ENCODE data around the gene EPB41L4B. TPM values are rescaled to one million over a fixed set of nuclear protein-coding genes. Genes with fewer than 3 reads are reported as not detected.

Gene EPB41L4B
- total RNA-seq, 4 donors from 2014 or later: 56.4 to 72.7 (median 71.0) TPM

DNA sequence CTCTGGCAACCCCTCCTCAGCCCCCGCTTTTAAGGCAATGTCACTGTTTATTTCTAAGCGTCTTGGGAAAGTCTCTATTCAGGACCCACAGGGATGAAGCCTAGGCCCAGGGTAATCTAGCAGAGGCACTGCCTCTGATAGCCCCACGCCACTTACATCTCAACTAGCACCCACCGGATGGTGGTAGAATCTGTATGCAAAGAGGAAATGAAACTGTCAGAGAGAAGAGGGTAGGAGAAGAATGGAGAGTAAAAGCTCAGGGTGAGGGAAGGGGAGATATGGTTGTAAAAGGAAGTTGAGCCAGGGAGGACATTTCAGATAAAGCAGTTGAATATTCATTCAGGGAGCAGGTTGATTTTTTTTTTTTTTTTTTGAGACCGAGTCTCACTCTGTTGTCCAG, 156.8 kb downstream of the EPB41L4B start:
- Histone ChIP-seq H3K4me1 (no peaks in the 10 kb centered on the region), H3K27ac (no peak overlapping the region), H3K27me3 (peaks cover 4% of the 10 kb centered on the region), H3K9me3 (no peaks in the 10 kb centered on the region), H3K36me3 (no peaks in the 10 kb centered on the region), H3K4me3 (replicated peaks in 1 of 3) (no peak overlapping the region)
- intact Hi-C loops (cut with DNase I): no loop called here
- TF ChIP-seq, protein P1, sequence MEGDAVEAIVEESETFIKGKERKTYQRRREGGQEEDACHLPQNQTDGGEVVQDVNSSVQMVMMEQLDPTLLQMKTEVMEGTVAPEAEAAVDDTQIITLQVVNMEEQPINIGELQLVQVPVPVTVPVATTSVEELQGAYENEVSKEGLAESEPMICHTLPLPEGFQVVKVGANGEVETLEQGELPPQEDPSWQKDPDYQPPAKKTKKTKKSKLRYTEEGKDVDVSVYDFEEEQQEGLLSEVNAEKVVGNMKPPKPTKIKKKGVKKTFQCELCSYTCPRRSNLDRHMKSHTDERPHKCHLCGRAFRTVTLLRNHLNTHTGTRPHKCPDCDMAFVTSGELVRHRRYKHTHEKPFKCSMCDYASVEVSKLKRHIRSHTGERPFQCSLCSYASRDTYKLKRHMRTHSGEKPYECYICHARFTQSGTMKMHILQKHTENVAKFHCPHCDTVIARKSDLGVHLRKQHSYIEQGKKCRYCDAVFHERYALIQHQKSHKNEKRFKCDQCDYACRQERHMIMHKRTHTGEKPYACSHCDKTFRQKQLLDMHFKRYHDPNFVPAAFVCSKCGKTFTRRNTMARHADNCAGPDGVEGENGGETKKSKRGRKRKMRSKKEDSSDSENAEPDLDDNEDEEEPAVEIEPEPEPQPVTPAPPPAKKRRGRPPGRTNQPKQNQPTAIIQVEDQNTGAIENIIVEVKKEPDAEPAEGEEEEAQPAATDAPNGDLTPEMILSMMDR (IDR thresholded peaks at IDR 0.05): no peak
- TF ChIP-seq POLR2A (IDR thresholded peaks at IDR 0.05): no peak
- no peak for DNase-seq
- 91 to 92% methylated on average over 5 of the region's 5 CpGs for WGBS, 2 donors

DNA sequence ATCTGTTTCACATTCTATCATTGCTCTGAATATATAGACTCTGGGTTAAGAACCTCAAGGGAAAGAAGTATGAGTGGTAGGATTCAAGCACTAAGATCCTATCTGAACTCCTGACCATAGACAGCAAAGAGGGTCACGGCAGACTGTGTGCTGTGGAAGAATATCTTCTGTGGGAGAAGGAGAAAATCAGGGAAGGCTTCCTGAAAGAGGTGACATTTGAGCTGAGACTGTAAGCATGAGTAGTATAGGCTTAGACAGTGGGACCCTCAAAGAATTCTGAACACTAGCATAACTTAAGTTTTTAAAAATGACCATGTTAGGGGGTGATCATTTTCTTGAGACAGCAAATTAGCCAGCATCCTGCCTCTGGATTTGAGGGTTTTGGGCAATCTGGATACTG, 157.7 kb downstream of the EPB41L4B start:
- no peaks in the 10 kb centered on the region for H3K36me3 ChIP-seq
- H3K9me3 ChIP-seq: no peaks in the 10 kb centered on the region
- no peak overlapping the region for H3K4me3 ChIP-seq (replicated peaks in 1 of 3)
- H3K4me1 ChIP-seq: no peaks in the 10 kb centered on the region
- TF ChIP-seq, protein P1 (IDR thresholded peaks at IDR 0.05): no peak
- TF ChIP-seq POLR2A (IDR thresholded peaks at IDR 0.05): no peak
- H3K27me3 ChIP-seq: peaks cover 4% of the 10 kb centered on the region
- no peak for DNase-seq
- intact Hi-C loops (cut with DNase I): no loop called here
- no peak overlapping the region for H3K27ac ChIP-seq
- WGBS, 2 donors: 98 to 100% methylated on average over 1 of the region's 1 CpG

DNA sequence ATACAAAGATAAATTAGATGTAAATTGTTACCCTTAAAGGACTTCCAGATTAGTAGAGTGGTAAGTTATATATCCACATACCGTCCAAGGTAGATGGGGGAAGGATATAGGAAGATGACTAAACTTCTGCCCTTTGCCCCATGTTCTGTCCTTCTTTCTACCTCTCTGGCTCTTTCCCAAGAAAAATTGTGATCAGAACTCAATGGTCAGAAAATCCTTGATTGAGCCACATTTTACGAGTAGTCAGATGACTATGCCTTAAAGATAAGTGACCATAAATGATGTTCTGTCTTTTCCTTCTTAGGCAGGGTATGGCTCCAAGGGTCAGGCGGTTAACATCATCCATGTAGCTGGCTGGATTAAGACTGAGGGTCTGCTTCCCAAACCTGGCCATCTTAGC, 158.2 kb downstream of the EPB41L4B start:
- intact Hi-C loops (cut with DNase I): no loop called here
- WGBS, 2 donors: 91 to 94% methylated on average over 3 of the region's 3 CpGs

DNA sequence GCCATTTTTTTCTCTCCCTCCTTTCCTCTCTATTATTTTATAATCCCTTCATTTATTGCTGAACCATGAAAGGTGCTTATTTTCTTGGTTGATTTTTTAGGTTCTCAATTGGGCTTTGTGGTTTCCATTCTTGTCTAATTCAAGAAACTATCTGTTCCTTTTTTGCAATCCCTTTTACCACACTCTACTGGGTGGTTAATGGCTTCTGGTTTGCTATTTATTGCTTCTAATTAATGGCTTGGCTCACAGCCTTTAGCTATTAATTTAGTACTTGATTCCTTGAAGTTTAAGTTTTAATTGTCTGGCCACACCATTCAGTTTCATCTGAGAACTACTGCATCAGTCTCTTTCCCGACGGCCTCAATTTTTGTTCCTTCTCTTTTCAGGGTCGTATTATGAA, 159.4 kb downstream of the EPB41L4B start:
- H3K27ac ChIP-seq: no peak overlapping the region
- H3K4me3 ChIP-seq (replicated peaks in 1 of 3): no peak overlapping the region
- WGBS, 2 donors: 95 to 97% methylated on average over 3 of the region's 3 CpGs
- H3K27me3 ChIP-seq: no peaks in the 10 kb centered on the region
- no peaks in the 10 kb centered on the region for H3K4me1 ChIP-seq
- DNase-seq: no peak
- no peaks in the 10 kb centered on the region for H3K36me3 ChIP-seq
- no peaks in the 10 kb centered on the region for H3K9me3 ChIP-seq
- intact Hi-C loops (cut with DNase I): no loop called here
- TF ChIP-seq, protein P1 (IDR thresholded peaks at IDR 0.05): no peak
- no peak for TF ChIP-seq POLR2A (IDR thresholded peaks at IDR 0.05)

More for the DNA sequence above, 158.2 kb downstream of the EPB41L4B start:
- no peaks in the 10 kb centered on the region for H3K9me3 ChIP-seq
- DNase-seq: no peak
- TF ChIP-seq, protein P1 (IDR thresholded peaks at IDR 0.05): no peak
- TF ChIP-seq POLR2A (IDR thresholded peaks at IDR 0.05): no peak
- H3K36me3 ChIP-seq: no peaks in the 10 kb centered on the region
- no peak overlapping the region for H3K4me3 ChIP-seq (replicated peaks in 1 of 3)
- no peaks in the 10 kb centered on the region for H3K4me1 ChIP-seq
- H3K27ac ChIP-seq: no peak overlapping the region
- H3K27me3 ChIP-seq: peaks cover 4% of the 10 kb centered on the region

DNA sequence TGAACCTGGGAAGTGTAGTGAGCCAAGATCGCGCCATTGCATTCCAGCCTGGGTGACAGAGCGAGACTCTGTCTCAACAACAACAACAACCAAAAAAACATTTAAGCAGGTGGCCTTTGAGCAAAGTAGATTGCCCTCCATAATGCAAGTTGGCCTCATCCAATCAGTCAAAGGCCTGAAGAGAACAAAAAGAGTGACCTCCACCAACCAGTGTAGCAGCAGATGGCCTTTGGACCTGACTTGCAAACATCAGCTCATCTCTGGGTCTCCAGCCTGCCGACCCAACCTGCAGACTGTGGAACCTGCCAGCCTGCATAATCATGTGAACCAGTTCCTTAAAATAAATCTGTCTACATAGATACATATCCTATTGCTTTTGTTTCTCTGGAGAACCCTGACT, 161.3 kb downstream of the EPB41L4B start:
- H3K9me3 ChIP-seq: no peaks in the 10 kb centered on the region
- no peak for DNase-seq
- 94 to 95% methylated on average over 4 of the region's 4 CpGs for WGBS, 2 donors
- H3K36me3 ChIP-seq: no peaks in the 10 kb centered on the region
- no peaks in the 10 kb centered on the region for H3K27me3 ChIP-seq
- TF ChIP-seq POLR2A (IDR thresholded peaks at IDR 0.05): no peak
- no peak overlapping the region for H3K27ac ChIP-seq
- intact Hi-C loops (cut with DNase I): no loop called here
- H3K4me3 ChIP-seq (replicated peaks in 1 of 3): no peak overlapping the region
- no peaks in the 10 kb centered on the region for H3K4me1 ChIP-seq

DNA sequence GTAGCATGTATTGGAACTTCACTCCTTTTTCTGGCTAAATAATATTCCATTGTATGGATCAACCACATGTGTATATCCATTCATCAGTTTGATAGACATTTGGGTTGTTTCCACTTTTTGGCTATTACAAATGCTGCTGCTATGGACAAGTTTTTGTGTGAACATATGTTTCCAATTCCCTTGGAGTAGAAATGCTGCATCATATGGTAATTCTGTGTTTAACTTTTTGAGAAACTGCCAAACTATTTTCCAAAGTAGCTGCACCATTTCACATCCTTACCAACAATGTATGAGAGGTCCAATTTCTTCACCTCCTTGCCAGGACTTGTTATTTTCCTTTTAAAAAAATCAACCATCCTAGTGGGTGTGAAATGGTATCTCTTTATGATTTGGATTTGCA, 162.2 kb downstream of the EPB41L4B start:
- H3K27me3 ChIP-seq: no peaks in the 10 kb centered on the region
- no peak for TF ChIP-seq POLR2A (IDR thresholded peaks at IDR 0.05)
- TF ChIP-seq, protein P1 (IDR thresholded peaks at IDR 0.05): no peak
- intact Hi-C loops (cut with DNase I): no loop called here

More for the DNA sequence above, 162.2 kb downstream of the EPB41L4B start:
- Histone ChIP-seq H3K9me3 (no peaks in the 10 kb centered on the region), H3K4me1 (no peaks in the 10 kb centered on the region), H3K36me3 (no peaks in the 10 kb centered on the region), H3K4me3 (replicated peaks in 1 of 3) (no peak overlapping the region), H3K27ac (no peak overlapping the region)
- no peak for DNase-seq

All from thyroid gland (tissue), 4 donors.